HG02852 (cell line): Measurements from ENCODE around the gene AMBRA1.

Experiments used
- ATAC-seq: cut with Tn5 transposase; IDR thresholded peaks from one replicate; pipeline ENCODE4 v1.9.1; 2021; ENCODE audit warnings: mild to moderate bottlenecking, moderate library complexity; ENCODE audit not compliant: unreplicated experiment

AMBRA1 gene

DNA sequence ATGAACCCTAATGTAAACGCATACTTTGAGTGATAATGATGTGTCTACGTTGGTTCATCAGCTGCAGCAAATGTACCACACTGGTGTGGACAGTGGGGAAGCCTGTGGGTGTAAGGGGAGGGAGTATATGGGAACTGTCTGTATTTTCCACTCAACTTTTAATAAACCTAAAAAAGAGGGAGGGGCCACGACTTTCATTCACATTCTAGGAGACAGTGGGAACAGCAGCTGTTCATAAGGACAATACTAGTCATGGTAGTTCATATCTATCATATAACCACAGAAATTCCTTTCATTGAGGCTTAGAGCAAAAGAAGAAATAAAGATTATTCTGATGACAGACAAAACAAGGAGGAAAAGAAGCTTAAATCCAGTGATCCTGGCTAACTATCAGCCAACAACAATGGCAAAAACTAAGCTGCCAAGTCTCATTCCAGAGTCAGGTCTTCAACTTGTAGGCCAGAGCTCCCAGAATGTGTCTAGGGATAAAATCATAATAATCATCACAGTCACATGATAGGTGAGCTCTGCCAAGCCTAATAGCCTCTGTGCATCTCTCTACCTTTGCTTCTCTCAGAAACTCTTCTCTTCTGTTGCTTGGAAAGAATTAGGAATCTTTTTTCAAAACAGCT, 142.9 kb downstream of the AMBRA1 start:
- no peak for ATAC-seq

- ATAC-seq = no peak
Measured at GRCh38 chr11:46447544-46447943, 146.3 kb downstream of the AMBRA1 start.

GRCh38 chr11:46445920-46446771, 147.7 kb downstream of the AMBRA1 start:
- ATAC-seq = no peak

GRCh38 chr11:46445192-46445919, 148.5 kb downstream of the AMBRA1 start:
- ATAC-seq = no peak

- ATAC-seq = no peak
Measured at GRCh38 chr11:46444305-46444704, 149.5 kb downstream of the AMBRA1 start.

- no peak for ATAC-seq
Measured at GRCh38 chr11:46438211-46438610, 155.6 kb downstream of the AMBRA1 start.

- no peak for ATAC-seq
Measured at GRCh38 chr11:46437122-46437689, 156.6 kb downstream of the AMBRA1 start.

- ATAC-seq = no peak
Measured at GRCh38 chr11:46436113-46436512, 157.7 kb downstream of the AMBRA1 start.

DNA sequence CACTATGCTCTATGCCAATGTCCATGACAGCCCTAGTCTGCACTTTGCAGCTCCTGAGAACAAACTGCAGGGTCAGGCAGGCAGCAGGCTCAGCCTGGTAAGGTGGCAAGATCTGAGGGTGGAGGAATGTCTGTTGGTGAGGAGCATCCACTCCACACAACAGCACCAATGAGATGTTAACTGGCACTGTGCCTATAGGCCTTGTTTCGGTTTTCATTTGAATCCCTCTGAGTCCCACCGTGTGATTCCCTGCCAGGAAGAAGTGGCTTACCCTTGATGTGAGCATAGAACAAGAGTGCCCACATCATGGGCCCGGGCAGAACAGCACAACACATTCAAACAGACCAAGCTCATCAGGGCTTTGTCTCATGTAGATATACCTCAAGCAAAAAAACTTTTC, 158.1 kb downstream of the AMBRA1 start:
- ATAC-seq = no peak

- ATAC-seq = no peak
Measured at GRCh38 chr11:46431211-46431610, 162.6 kb downstream of the AMBRA1 start.

- ATAC-seq = no peak
Measured at GRCh38 chr11:46429717-46430116, 164.1 kb downstream of the AMBRA1 start.

DNA sequence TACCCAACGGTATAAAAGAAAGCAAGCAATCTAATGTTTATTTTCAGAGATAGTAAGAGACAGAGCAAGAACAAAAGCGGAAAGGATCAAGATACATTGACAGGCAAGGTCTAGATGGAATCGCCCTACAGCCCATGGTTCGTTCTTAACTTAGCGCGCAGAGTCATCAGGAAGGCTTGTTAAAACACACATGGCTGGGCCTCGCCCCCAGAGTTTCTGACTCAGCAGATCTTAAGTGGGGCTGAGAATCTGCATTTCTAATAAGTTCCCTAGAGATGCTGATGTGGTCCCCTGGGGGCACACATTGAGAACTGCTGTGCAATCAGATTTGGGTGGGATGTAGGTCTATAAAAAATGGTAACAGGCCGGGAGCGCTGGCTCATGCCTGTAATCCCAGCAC, 166.5 kb downstream of the AMBRA1 start:
- ATAC-seq = no peak

- ATAC-seq = no peak
Measured at GRCh38 chr11:46426233-46426991, 167.4 kb downstream of the AMBRA1 start.

DNA sequence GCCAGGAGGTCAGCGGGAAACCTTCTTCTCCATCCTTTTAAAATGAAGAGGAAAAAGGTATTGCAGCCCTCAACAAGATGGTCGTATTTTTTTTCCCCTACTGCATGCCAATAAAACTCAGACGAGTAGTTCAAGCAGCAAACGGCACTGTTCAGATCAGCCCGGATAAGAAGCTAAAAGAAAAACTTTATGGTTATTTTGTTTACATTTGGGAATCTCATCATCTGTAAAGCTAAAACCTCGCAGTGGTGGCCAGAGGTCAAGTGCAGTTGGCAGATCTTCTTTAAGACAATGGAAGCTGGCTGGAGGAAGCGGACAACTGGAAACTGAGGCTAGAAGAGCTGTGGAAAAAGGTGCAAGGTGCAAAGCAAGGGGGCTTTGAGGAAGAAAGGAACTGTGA, 171.2 kb downstream of the AMBRA1 start:
- ATAC-seq = no peak

- no peak for ATAC-seq
Measured at GRCh38 chr11:46421257-46421880, 172.5 kb downstream of the AMBRA1 start.

GRCh38 chr11:46420513-46420912, 173.3 kb downstream of the AMBRA1 start:
- ATAC-seq = no peak

GRCh38 chr11:46418751-46419150, 175.1 kb downstream of the AMBRA1 start:
- ATAC-seq = no peak

DNA sequence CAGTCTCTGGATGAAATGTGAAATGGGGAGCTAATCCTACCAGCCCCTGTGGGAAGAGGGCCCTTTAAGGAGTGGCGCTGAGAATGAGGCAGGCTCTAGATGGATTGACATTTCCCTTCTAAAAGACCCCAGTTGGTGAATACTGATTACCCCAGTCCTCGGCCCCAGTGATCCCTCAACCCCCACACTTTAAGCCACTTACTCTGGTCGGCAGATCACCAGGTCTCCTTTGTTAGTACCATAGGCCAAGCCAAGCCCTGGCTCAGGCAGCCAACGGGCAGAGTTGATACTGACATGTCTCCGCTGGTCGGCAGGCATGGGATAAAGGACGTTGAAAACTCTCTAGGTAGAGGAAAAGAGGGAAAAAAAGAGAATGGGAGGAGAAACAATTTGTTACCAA, 176.1 kb downstream of the AMBRA1 start:
- no peak for ATAC-seq

- no peak for ATAC-seq
Measured at GRCh38 chr11:46414879-46415278, 178.9 kb downstream of the AMBRA1 start.

- no peak for ATAC-seq
Measured at GRCh38 chr11:46414466-46414796, 179.4 kb downstream of the AMBRA1 start.
